ENCODE measurements around the gene FRS2.

Gene FRS2

DNA sequence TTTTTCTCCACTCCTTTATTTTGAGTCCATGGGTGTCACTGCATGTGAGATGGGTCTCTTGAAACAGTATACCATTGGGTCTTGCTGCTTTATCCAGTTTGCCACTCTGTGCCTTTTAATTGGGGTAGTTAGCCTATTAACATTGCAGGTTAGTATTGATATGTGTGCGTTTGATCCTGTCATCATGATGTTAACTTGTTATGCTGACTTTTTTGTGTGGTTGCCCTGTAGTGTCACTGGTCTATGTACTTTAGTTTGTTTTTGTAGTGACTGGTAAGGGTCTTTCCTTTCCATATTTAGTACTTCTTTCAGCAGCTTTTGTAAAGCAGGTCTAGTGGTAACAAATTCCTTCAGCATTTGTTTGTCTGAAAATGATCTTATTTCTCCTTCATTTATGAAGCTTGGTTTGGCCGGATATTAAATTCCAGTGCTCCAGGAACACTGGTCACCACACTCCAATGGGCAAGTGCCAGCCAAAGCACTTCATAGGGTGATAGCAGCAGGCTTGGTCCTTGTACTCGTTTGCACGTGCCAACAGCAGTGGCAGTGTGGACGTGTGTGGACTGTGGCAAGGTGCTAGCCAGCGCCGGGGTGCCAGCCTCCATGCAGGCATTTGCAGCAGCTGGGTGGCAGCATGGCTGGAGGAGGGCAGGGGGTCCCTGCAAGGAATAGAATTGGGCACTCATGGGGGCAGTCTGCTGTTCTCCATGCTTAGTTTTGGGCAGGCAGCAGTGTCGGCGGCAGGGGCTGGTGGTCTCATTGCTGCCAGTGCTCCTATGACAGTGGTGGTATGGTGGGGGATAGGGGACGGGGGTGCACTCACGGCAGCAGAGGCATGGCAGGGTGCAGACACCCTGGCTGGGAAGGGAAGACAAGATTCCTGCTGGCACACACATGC, 53.5 kb downstream of the FRS2 start:
- no peak for DNase-seq (ENCODE audit: low read depth)
- H3K4me3 ChIP-seq (ENCODE audit: low read length) = no peak overlapping the region
- TF ChIP-seq, protein P1, sequence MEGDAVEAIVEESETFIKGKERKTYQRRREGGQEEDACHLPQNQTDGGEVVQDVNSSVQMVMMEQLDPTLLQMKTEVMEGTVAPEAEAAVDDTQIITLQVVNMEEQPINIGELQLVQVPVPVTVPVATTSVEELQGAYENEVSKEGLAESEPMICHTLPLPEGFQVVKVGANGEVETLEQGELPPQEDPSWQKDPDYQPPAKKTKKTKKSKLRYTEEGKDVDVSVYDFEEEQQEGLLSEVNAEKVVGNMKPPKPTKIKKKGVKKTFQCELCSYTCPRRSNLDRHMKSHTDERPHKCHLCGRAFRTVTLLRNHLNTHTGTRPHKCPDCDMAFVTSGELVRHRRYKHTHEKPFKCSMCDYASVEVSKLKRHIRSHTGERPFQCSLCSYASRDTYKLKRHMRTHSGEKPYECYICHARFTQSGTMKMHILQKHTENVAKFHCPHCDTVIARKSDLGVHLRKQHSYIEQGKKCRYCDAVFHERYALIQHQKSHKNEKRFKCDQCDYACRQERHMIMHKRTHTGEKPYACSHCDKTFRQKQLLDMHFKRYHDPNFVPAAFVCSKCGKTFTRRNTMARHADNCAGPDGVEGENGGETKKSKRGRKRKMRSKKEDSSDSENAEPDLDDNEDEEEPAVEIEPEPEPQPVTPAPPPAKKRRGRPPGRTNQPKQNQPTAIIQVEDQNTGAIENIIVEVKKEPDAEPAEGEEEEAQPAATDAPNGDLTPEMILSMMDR (IDR thresholded peaks at IDR 0.05; ENCODE audit: insufficient read depth, low read depth, low read length, missing control alignments) = no peak

- TF ChIP-seq, protein P1 (IDR thresholded peaks at IDR 0.05; ENCODE audit: insufficient read depth, low read depth, low read length, missing control alignments) = no peak
- no peak overlapping the region for H3K4me3 ChIP-seq (ENCODE audit: low read length)
- DNase-seq (ENCODE audit: low read depth) = no peak
Observed at GRCh38 chr12:69524331-69524630, 54.1 kb downstream of the FRS2 start.

- no peak for DNase-seq (ENCODE audit: low read depth)
Observed at GRCh38 chr12:69524755-69525469, 54.7 kb downstream of the FRS2 start.

DNA sequence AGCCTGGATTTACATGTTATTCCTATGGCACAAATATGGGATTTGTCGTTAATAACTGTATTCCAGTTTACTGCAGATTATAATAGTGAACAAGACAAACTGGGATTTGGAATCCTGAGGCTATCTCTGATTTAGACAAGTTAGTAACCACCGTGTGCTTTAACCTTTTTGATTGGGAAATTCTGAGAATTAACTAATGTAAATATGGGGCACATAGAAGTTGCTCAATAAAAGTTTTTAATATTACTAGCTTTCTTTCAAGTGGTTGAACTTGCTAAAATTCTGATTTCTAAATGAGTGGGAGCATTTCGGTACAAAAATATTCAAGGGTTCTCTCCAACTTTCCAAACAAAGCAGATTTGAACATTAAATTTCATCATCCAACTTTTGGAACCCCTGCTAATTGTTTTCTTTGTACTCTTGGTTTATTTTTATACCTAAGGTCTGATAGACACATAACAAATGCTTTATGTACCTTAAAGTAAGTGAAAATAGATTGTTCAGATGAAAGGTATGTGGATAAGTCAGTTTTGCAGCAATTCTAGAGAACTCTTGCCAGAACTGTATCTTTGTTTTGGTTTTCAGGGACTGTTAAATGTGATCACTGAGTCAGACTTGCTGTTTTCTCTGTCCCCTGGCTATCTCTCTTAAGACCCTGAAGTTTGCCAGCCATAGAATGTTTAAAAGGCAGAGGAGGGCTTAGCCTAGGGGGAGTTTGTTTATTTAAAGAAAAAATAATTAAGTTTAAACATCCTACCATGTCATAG, 57.5 kb downstream of the FRS2 start:
- no peak overlapping the region for H3K4me3 ChIP-seq (ENCODE audit: low read length)
- DNase-seq (ENCODE audit: low read depth) = peak; percentile 88
- TF ChIP-seq, protein P1 (IDR thresholded peaks at IDR 0.05; ENCODE audit: insufficient read depth, low read depth, low read length, missing control alignments) = no peak

More at GRCh38 chr12:69524755-69525469, 54.7 kb downstream of the FRS2 start:
- TF ChIP-seq, protein P1 (IDR thresholded peaks at IDR 0.05; ENCODE audit: insufficient read depth, low read depth, low read length, missing control alignments) = no peak
- no peak overlapping the region for H3K4me3 ChIP-seq (ENCODE audit: low read length)

GRCh38 chr12:69529021-69529420, 58.8 kb downstream of the FRS2 start:
- no peak for DNase-seq (ENCODE audit: low read depth)
- H3K4me3 ChIP-seq (ENCODE audit: low read length) = no peak overlapping the region
- TF ChIP-seq, protein P1 (IDR thresholded peaks at IDR 0.05; ENCODE audit: insufficient read depth, low read depth, low read length, missing control alignments) = no peak

DNA sequence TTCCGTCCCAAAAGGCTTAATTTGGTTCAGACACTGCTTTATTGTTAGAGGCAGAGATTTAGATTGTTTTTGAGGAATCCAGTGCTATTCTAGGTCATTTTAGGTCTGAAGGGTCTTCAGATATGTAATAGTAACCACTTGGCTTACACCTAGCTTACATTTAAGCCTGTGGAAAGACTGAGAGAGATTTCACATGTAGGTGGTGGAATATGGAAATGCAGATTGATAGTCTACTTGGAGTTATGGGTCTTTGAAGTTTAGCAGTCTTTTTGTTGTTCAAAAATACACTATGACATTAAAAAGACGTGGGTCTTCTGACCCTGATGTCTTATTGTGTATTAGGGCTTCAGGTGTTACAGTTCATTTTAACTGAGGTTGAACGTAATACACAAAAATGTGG, 63.7 kb downstream of the FRS2 start:
- TF ChIP-seq, protein P1 (IDR thresholded peaks at IDR 0.05; ENCODE audit: insufficient read depth, low read depth, low read length, missing control alignments) = no peak
- DNase-seq (ENCODE audit: low read depth) = no peak
- no peak overlapping the region for H3K4me3 ChIP-seq (ENCODE audit: low read length)
